T-cell (primary cell): ENCODE measurements around the gene PRRT4. TPM values are rescaled to one million over a fixed set of nuclear protein-coding genes. Genes with fewer than 3 reads are reported as not detected.

Source experiments
- ATAC-seq, 4 experiments: fragments of 200-7000 bp in 3 of 4; fragments of 150-1000 bp in 1 of 4; cut with Tn5 transposase; replicated peaks in 1 of 4; 1 replicate in 3 of 4; 2 replicates in 1 of 4; pipeline ENCODE4 v1.10.0; 2021; ENCODE audit warnings: moderate library complexity in 3 of 4, mild to moderate bottlenecking in 2 of 4, moderate number of reproducible peaks in 1 of 4
- CTCF ChIA-PET, 2 donors: fragments of 300-600 bp; sonication (Branson Sonifier 250); formaldehyde crosslinking; loops; one replicate each; lab custom pipeline; 2022; ENCODE audit warnings: antibody characterized with exemption in 2 of 2; lab: Charles Lee
- POLR2A ChIA-PET, 2 donors: fragments of 300-600 bp; sonication (Branson Sonifier 250); formaldehyde crosslinking; loops; one replicate each; lab custom pipeline; 2022; ENCODE audit warnings: antibody characterized with exemption in 2 of 2; lab: Charles Lee
- DNase-seq, 35 experiments: peaks; one replicate each; pipeline versions ENCODE4 v3.0.0 to v3.0.0-alpha.2; 2013 to 2023
- H3K27ac ChIP-seq: one replicate; pipeline ENCODE4 v1.5.1; 2013; ENCODE audit warnings: low read length
- H3K27me3 ChIP-seq, 2 experiments: replicated peaks in 1 of 2; 1 replicate in 1 of 2; 2 replicates in 1 of 2; pipeline versions ENCODE4 v1.6.1 to v1.7.0; 2013; ENCODE audit warnings: low read length in 1 of 2, mixed read lengths in 1 of 2; ENCODE audit not compliant: control insufficient read depth in 2 of 2, insufficient read depth in 2 of 2; ENCODE audit errors: extremely low read depth in 1 of 2
- H3K36me3 ChIP-seq, 2 donors: 1 replicate in 1 of 2; 2 replicates in 1 of 2; pipeline versions ENCODE4 v1.6.1 to v1.7.0; 2013; ENCODE audit warnings: low read length in 1 of 2; ENCODE audit not compliant: control insufficient read depth in 2 of 2, insufficient read depth in 1 of 2; ENCODE audit errors: extremely low read depth in 1 of 2
- H3K4me1 ChIP-seq, 2 experiments: 1 replicate in 1 of 2; 2 replicates in 1 of 2; pipeline versions ENCODE4 v1.6.1 to v1.7.0; 2013; ENCODE audit warnings: low read length in 2 of 2, mixed read lengths in 1 of 2; ENCODE audit not compliant: insufficient read depth in 2 of 2, control insufficient read depth in 1 of 2; ENCODE audit errors: extremely low read depth in 1 of 2
- H3K4me3 ChIP-seq, 2 donors: 1 replicate in 1 of 2; 2 replicates in 1 of 2; pipeline versions ENCODE4 v1.5.1 to v1.7.0; 2013; ENCODE audit warnings: mild to moderate bottlenecking in 2 of 2, low read length in 1 of 2, moderate library complexity in 1 of 2; ENCODE audit not compliant: control insufficient read depth in 1 of 2; ENCODE audit errors: extremely low read depth in 1 of 2
- H3K9me3 ChIP-seq: 2 replicates; pipeline ENCODE4 v1.7.0; 2013
- H3K27ac Mint-ChIP-seq, 2 donors: one replicate each; pipeline ENCODE4 v1.8.0; 2020 to 2021; ENCODE audit warnings: mild to moderate bottlenecking in 2 of 2, mixed read lengths in 2 of 2
- H3K27me3 Mint-ChIP-seq, 2 donors: one replicate each; pipeline ENCODE4 v1.8.0; 2021 to 2022; ENCODE audit warnings: mixed read lengths in 2 of 2
- H3K36me3 Mint-ChIP-seq: one replicate; pipeline ENCODE4 v1.8.0; 2021; ENCODE audit warnings: mixed read lengths
- H3K4me1 Mint-ChIP-seq, 3 donors: one replicate each; pipeline ENCODE4 v1.8.0; 2020 to 2022; ENCODE audit warnings: mixed read lengths in 3 of 3, mild to moderate bottlenecking in 1 of 3
- H3K4me3 Mint-ChIP-seq, 3 donors: one replicate each; pipeline ENCODE4 v1.8.0; 2020 to 2022; ENCODE audit warnings: mild to moderate bottlenecking in 3 of 3, mixed read lengths in 3 of 3, moderate library complexity in 3 of 3
- H3K9me3 Mint-ChIP-seq, 3 donors: one replicate each; pipeline ENCODE4 v1.8.0; 2020 to 2022; ENCODE audit warnings: mixed read lengths in 3 of 3
- whole genome bisulfite sequencing: methylation state at CpG from one replicate; pipeline ENCODE4 v1.1.5; 2013; ENCODE audit warnings: missing lambda C conversion rate; ENCODE audit not compliant: insufficient coverage; 5-methylcytosine and 5-hydroxymethylcytosine counted together
- total RNA-seq, 35 experiments: library from RNA in 6 of 35; stranded (reverse) in 6 of 35; fragments of 120-200 nt in 1 of 35; gene quantifications; one replicate each; pipeline versions ENCODE4 v1.2.1 to v1.2.4 and lab custom pipeline; 2013 to 2026

PRRT4 gene
- total RNA-seq, 5 donors from 2014 or later (not counting 1 experiment from before 2014, with no cell fraction given), result 0.15 to 1.1 (median 0.65) TPM

- WGBS, result 88% methylated on average over 1 of the region's 6 CpGs
- no peaks in the 10 kb centered on the region for H3K9me3 ChIP-seq
- ChIA-PET CTCF (no interaction called here), POLR2A (no interaction called here)
- H3K4me1 Mint-ChIP-seq, result peaks cover 15 to 20% (median 19%) of the 10 kb centered on the region in 3 donors
- H3K36me3 ChIP-seq, result no peaks in the 10 kb centered on the region
- no peak overlapping the region for H3K27ac Mint-ChIP-seq
- no peak for DNase-seq
- peaks cover 40 to 69% of the 10 kb centered on the region in 2 donors for H3K27me3 Mint-ChIP-seq
- no peak overlapping the region for H3K27ac ChIP-seq
- peaks cover 0 to 20% of the 10 kb centered on the region in 2 experiments for H3K4me1 ChIP-seq
- no peaks in the 10 kb centered on the region for H3K9me3 Mint-ChIP-seq
- no peaks in the 10 kb centered on the region for H3K36me3 Mint-ChIP-seq
- H3K27me3 ChIP-seq, result peaks cover 7 to 46% of the 10 kb centered on the region in 2 experiments
- H3K4me3 ChIP-seq, result no peak overlapping the region
- H3K4me3 Mint-ChIP-seq, result peak overlapping the region in 1 of 3 donors; percentile 93
- no peak for ATAC-seq
Observed at GRCh38 chr7:128363261-128363721, 1.8 kb upstream of the PRRT4 start.

- no peak overlapping the region for H3K4me3 ChIP-seq
- H3K9me3 ChIP-seq, result no peaks in the 10 kb centered on the region
- ChIA-PET CTCF (interaction anchor here in 1 of 2 donors (1.1 kb wide), 1 partner anchor 15 kb away, joined by 3 read pairs; no protein-coding TSS in a partner anchor), POLR2A (no interaction called here)
- peak overlapping the region in 1 of 2 donors; percentile 27 for H3K27ac Mint-ChIP-seq
- H3K36me3 ChIP-seq, result no peaks in the 10 kb centered on the region
- ATAC-seq (no peak), DNase-seq (no peak)
- 93% methylated on average over 3 of the region's 4 CpGs for WGBS
- no peaks in the 10 kb centered on the region for H3K36me3 Mint-ChIP-seq
- H3K4me1 ChIP-seq, result peaks cover 0 to 20% of the 10 kb centered on the region in 2 experiments
- H3K27ac ChIP-seq, result no peak overlapping the region
- no peaks in the 10 kb centered on the region for H3K9me3 Mint-ChIP-seq
- H3K27me3 ChIP-seq, result peaks cover 7 to 50% of the 10 kb centered on the region in 2 experiments
- H3K27me3 Mint-ChIP-seq, result peaks cover 39 to 69% of the 10 kb centered on the region in 2 donors
- H3K4me3 Mint-ChIP-seq, result peak overlapping the region; percentile 80 to 93 (median 83)
- H3K4me1 Mint-ChIP-seq, result peaks cover 15 to 20% (median 19%) of the 10 kb centered on the region in 3 donors
Observed at GRCh38 chr7:128362670-128363069, 1.2 kb upstream of the PRRT4 start.

- H3K4me1 Mint-ChIP-seq, result peaks cover 15 to 23% (median 19%) of the 10 kb centered on the region in 3 donors
Observed at GRCh38 chr7:128360359-128360678, 1.2 kb downstream of the PRRT4 start.

DNA sequence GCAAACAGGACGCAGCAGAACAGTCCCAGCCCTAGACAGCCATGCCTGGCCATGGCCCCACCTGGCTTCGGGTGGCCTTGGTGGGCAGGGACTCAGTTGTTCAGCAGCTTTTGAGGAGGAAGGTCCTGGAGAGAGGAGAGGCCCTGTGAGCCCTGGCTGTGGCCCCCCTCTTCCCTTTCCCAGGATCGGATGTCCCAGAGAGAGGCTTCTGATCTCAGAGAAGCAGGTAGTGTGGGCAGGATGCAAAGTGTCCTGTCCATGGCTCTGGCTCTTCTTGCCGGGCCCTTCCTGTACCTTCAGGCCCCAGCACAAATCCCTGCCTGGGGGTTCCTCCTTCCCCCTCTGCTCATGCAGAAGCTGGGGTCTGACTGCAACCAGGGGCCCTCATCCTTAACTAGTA, 1.6 kb downstream of the PRRT4 start:
- POLR2A ChIA-PET, result no interaction called here
- H3K9me3 Mint-ChIP-seq, result no peaks in the 10 kb centered on the region

More at GRCh38 chr7:128360359-128360678, 1.2 kb downstream of the PRRT4 start:
- H3K27me3 Mint-ChIP-seq, result peaks cover 25 to 49% of the 10 kb centered on the region in 2 donors
- H3K9me3 Mint-ChIP-seq, result no peaks in the 10 kb centered on the region
- WGBS, result 63% methylated on average over 8 of the region's 9 CpGs
- H3K9me3 ChIP-seq, result no peaks in the 10 kb centered on the region
- peak overlapping the region in 2 of 3 donors; percentile 34 to 93 for H3K4me3 Mint-ChIP-seq
- H3K27ac Mint-ChIP-seq, result no peak overlapping the region
- H3K4me1 ChIP-seq, result peaks cover 0 to 20% of the 10 kb centered on the region in 2 experiments
- H3K36me3 Mint-ChIP-seq, result no peaks in the 10 kb centered on the region
- H3K27me3 ChIP-seq, result peaks cover 7 to 49% of the 10 kb centered on the region in 2 experiments
- no peak overlapping the region for H3K27ac ChIP-seq
- H3K4me3 ChIP-seq, result peak overlapping the region in 1 of 2 donors; percentile 67
- POLR2A ChIA-PET, result no interaction called here
- DNase-seq, result no peak
- CTCF ChIA-PET, result interaction anchor here in 1 of 2 donors (0.6 kb wide), 1 partner anchor 38 kb away, joined by 3 read pairs; no protein-coding TSS in a partner anchor
- no peak for ATAC-seq
- no peaks in the 10 kb centered on the region for H3K36me3 ChIP-seq

GRCh38 chr7:128359336-128359735, 2.2 kb downstream of the PRRT4 start:
- no peak overlapping the region for H3K27ac Mint-ChIP-seq
- H3K27me3 Mint-ChIP-seq, result peaks cover 16 to 39% of the 10 kb centered on the region in 2 donors
- Histone ChIP-seq H3K36me3 (no peaks in the 10 kb centered on the region), H3K27me3 (peaks cover 7 to 47% of the 10 kb centered on the region in 2 experiments), H3K9me3 (no peaks in the 10 kb centered on the region), H3K4me1 (peaks cover 0 to 20% of the 10 kb centered on the region in 2 experiments), H3K27ac (no peak overlapping the region), H3K4me3 (no peak overlapping the region)
- H3K4me1 Mint-ChIP-seq, result peaks cover 15 to 23% (median 19%) of the 10 kb centered on the region in 3 donors
- H3K4me3 Mint-ChIP-seq, result peak overlapping the region in 1 of 3 donors; percentile 44
- ATAC-seq (no peak), DNase-seq (no peak)
- H3K36me3 Mint-ChIP-seq, result no peaks in the 10 kb centered on the region
- 92% methylated on average over 7 of the region's 12 CpGs for WGBS
- no peaks in the 10 kb centered on the region for H3K9me3 Mint-ChIP-seq
- ChIA-PET CTCF (interaction anchor here in 1 of 2 donors (0.6 kb wide), 1 partner anchor 255 kb away, joined by 3 read pairs; no protein-coding TSS in a partner anchor), POLR2A (no interaction called here)

More for the DNA sequence above, 1.6 kb downstream of the PRRT4 start:
- Histone ChIP-seq H3K9me3 (no peaks in the 10 kb centered on the region), H3K36me3 (no peaks in the 10 kb centered on the region), H3K4me1 (peaks cover 0 to 20% of the 10 kb centered on the region in 2 experiments), H3K27me3 (peaks cover 7 to 47% of the 10 kb centered on the region in 2 experiments), H3K27ac (no peak overlapping the region), H3K4me3 (no peak overlapping the region)
- H3K27ac Mint-ChIP-seq, result no peak overlapping the region
- peaks cover 22 to 45% of the 10 kb centered on the region in 2 donors for H3K27me3 Mint-ChIP-seq
- H3K36me3 Mint-ChIP-seq, result no peaks in the 10 kb centered on the region
- H3K4me3 Mint-ChIP-seq, result peak overlapping the region in 1 of 3 donors; percentile 44
- no peak for ATAC-seq
- H3K4me1 Mint-ChIP-seq, result peaks cover 15 to 23% (median 19%) of the 10 kb centered on the region in 3 donors
- CTCF ChIA-PET, result interaction anchor here in 1 of 2 donors (0.6 kb wide), 1 partner anchor 38 kb away, joined by 3 read pairs; no protein-coding TSS in a partner anchor
- WGBS, result 80% methylated on average over 1 of the region's 4 CpGs
- DNase-seq, result no peak

DNA sequence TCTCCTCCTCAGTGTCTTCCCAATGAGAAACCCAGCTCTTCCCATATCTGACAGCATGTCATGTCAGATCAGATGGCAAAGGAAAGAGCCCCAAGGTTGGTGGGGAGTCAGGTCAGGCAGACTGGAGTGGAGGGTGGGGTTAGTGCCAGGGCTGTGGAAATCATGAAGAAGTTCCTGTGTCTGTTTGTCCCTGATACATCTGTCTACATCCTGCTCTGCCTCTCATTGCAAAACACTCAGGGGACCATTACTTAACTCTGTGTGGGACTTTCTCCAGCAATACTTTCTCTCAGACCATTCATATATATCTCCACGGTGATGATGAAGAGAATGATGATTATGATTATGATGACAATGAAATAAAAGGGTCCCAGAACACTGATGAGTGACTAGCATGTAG, 3.3 kb downstream of the PRRT4 start:
- no peak for ATAC-seq
- H3K9me3 ChIP-seq, result no peaks in the 10 kb centered on the region
- peaks cover 0 to 20% of the 10 kb centered on the region in 2 experiments for H3K4me1 ChIP-seq
- no peak overlapping the region for H3K27ac Mint-ChIP-seq
- no CpG with 5 or more reads among the region's 1 CpG for WGBS
- ChIA-PET POLR2A (interaction anchor here in 1 of 2 donors (1.0 kb wide), 1 partner anchor 14 kb away, joined by 3 read pairs; the partner anchor contains the start of gene RBM28), CTCF (interaction anchor here (0.6 to 2.0 kb wide), 4 partner anchors 20 to 67 kb away, joined by 3 to 5 read pairs (median 4); no protein-coding TSS in a partner anchor)
- no peaks in the 10 kb centered on the region for H3K36me3 ChIP-seq
- no peak for DNase-seq
- no peak overlapping the region for H3K27ac ChIP-seq
- H3K27me3 ChIP-seq, result peaks cover 5 to 47% of the 10 kb centered on the region in 2 experiments
- H3K36me3 Mint-ChIP-seq, result no peaks in the 10 kb centered on the region
- H3K4me1 Mint-ChIP-seq, result peaks cover 15 to 26% (median 19%) of the 10 kb centered on the region in 3 donors
- no peak overlapping the region for H3K4me3 ChIP-seq
- no peak overlapping the region for H3K4me3 Mint-ChIP-seq
- H3K27me3 Mint-ChIP-seq, result peaks cover 21 to 38% of the 10 kb centered on the region in 2 donors
- no peaks in the 10 kb centered on the region for H3K9me3 Mint-ChIP-seq
